ENCODE data around the gene SLC34A3.
"Not testable (repeated sequence)": the region's sequence is repeated elsewhere in the genome, so short reads cannot be mapped to it uniquely, and the experiment has no call there.

Gene SLC34A3

GRCh38 chr9:137240841-137241489 is 10.3 kb downstream of the SLC34A3 start, which contains the start of gene TUBB4B:
Gene TUBB4B, plus strand, starts transcription at chr9:137241287. Its CDS starts 74 bp downstream, at chr9:137241361.
- peak within 1 kb of the TSS; percentile 77 for H3K4me3 ChIP-seq (ENCODE audit: low read depth, low read length)
- no peak for TF ChIP-seq CTCF (IDR thresholded peaks at IDR 0.05; ENCODE audit: insufficient read depth, low read depth, low read length, missing control alignments)
- peak; percentile 100 for DNase-seq (ENCODE audit: low read depth)

GRCh38 chr9:137241490-137242268 is 11.0 kb downstream of the SLC34A3 start:
- TF ChIP-seq CTCF (IDR thresholded peaks at IDR 0.05; ENCODE audit: insufficient read depth, low read depth, low read length, missing control alignments) = no peak
- H3K4me3 ChIP-seq (ENCODE audit: low read depth, low read length) = peak overlapping the region; percentile 77
- DNase-seq (ENCODE audit: low read depth) = peak; percentile 58

- no peak for TF ChIP-seq CTCF (IDR thresholded peaks at IDR 0.05; ENCODE audit: insufficient read depth, low read depth, low read length, missing control alignments)
- peak overlapping the region; percentile 77 for H3K4me3 ChIP-seq (ENCODE audit: low read depth, low read length)
- no peak for DNase-seq (ENCODE audit: low read depth)
Measured at GRCh38 chr9:137242269-137243203, 11.8 kb downstream of the SLC34A3 start.

- H3K4me3 ChIP-seq (ENCODE audit: low read depth, low read length); DNase-seq (ENCODE audit: low read depth): not testable (repeated sequence)
Measured at GRCh38 chr9:137243266-137243625, 12.5 kb downstream of the SLC34A3 start.

- TF ChIP-seq CTCF (IDR thresholded peaks at IDR 0.05; ENCODE audit: insufficient read depth, low read depth, low read length, missing control alignments) = no peak
- H3K4me3 ChIP-seq (ENCODE audit: low read depth, low read length) = no peak overlapping the region
- DNase-seq (ENCODE audit: low read depth) = no peak
Measured at GRCh38 chr9:137243626-137244485, 13.2 kb downstream of the SLC34A3 start.

- no peak for DNase-seq (ENCODE audit: low read depth)
- TF ChIP-seq CTCF (IDR thresholded peaks at IDR 0.05; ENCODE audit: insufficient read depth, low read depth, low read length, missing control alignments) = no peak
- H3K4me3 ChIP-seq (ENCODE audit: low read depth, low read length) = no peak overlapping the region
Measured at GRCh38 chr9:137244486-137245449, 14.1 kb downstream of the SLC34A3 start.
